OCI-LY7 (cell line): ENCODE measurements around the gene CDK17.
"Not testable (repeated sequence)": the region's sequence is repeated elsewhere in the genome, so short reads cannot be mapped to it uniquely, and the experiment has no call there.

Source experiments
- CTCF ChIP-seq: fragments of 200-600 bp; sonication (generic); conservative IDR thresholded peaks from 2 replicates; pipeline ENCODE4 v1.5.1; 2014; ENCODE audit warnings: mild to moderate bottlenecking, antibody characterized with exemption, low read length, moderate library complexity, mixed read lengths
- EZH2phosphoT487 ChIP-seq: fragments of 200-600 bp; sonication (generic); IDR thresholded peaks from 2 replicates; pipeline ENCODE4 v1.6.1; 2018; ENCODE audit warnings: low read depth, borderline replicate concordance, mild to moderate bottlenecking, mixed run types, antibody characterized with exemption, low read length, moderate library complexity, mixed read lengths

GRCh38 chr12:96379743-96380142, 20.5 kb downstream of the CDK17 start:
- TF ChIP-seq CTCF, EZH2phosphoT487: not testable (repeated sequence)
